HG02885 (cell line): ENCODE results near the gene HECTD3.
"Not testable (repeated sequence)": the region's sequence is repeated elsewhere in the genome, so short reads cannot be mapped to it uniquely, and the experiment has no call there.

ENCODE experiments used
- ATAC-seq: cut with Tn5 transposase; IDR thresholded peaks from one replicate; pipeline ENCODE4 v1.9.1; 2021; ENCODE audit warnings: mild to moderate bottlenecking; ENCODE audit not compliant: unreplicated experiment, poor library complexity

Gene HECTD3

GRCh38 chr1:44995467-44996238 lies 15.5 kb downstream of the HECTD3 start:
- ATAC-seq, result no peak

GRCh38 chr1:44994309-44994898 lies 16.7 kb downstream of the HECTD3 start:
- no peak for ATAC-seq

- ATAC-seq, result no peak
Observed at GRCh38 chr1:44988531-44989156, 22.5 kb downstream of the HECTD3 start.

- no peak for ATAC-seq
Observed at GRCh38 chr1:44985747-44986359, 25.3 kb downstream of the HECTD3 start.

GRCh38 chr1:44977372-44977771 lies 33.8 kb downstream of the HECTD3 start:
- ATAC-seq, result not testable (repeated sequence)

- no peak for ATAC-seq
Observed at GRCh38 chr1:44976252-44976651, 34.9 kb downstream of the HECTD3 start.

- ATAC-seq, result no peak
Observed at GRCh38 chr1:44973645-44974044, 37.5 kb downstream of the HECTD3 start.

- no peak for ATAC-seq
Observed at GRCh38 chr1:44970317-44970716, 40.8 kb downstream of the HECTD3 start.

- no peak for ATAC-seq
Observed at GRCh38 chr1:44964396-44964795, 46.7 kb downstream of the HECTD3 start.

GRCh38 chr1:44962729-44963128 lies 48.4 kb downstream of the HECTD3 start:
- ATAC-seq, result no peak

GRCh38 chr1:44962022-44962421 lies 49.1 kb downstream of the HECTD3 start:
- not testable (repeated sequence) for ATAC-seq

- ATAC-seq, result not testable (repeated sequence)
Observed at GRCh38 chr1:44957566-44957965, 53.6 kb downstream of the HECTD3 start.

GRCh38 chr1:44956077-44956476 lies 55.0 kb downstream of the HECTD3 start:
- ATAC-seq, result not testable (repeated sequence)
